Mesenchymal stem cell (in vitro differentiated cells and primary cell): ENCODE measurements around the gene DGKZ.

Experiments used
- DNase-seq: peaks from one replicate; pipeline ENCODE4 v3.0.0-alpha.2; 2013
- H2AFZ ChIP-seq: one replicate; pipeline ENCODE4 v1.6.1; 2013; ENCODE audit warnings: low read depth, mild to moderate bottlenecking, control low read depth, inconsistent platforms, low read length, moderate library complexity
- H2AK5ac ChIP-seq: 2 replicates; pipeline ENCODE4 v1.6.1; 2013; ENCODE audit warnings: low read length, moderate library complexity, mild to moderate bottlenecking, inconsistent platforms; ENCODE audit not compliant: severe bottlenecking
- H2BK120ac ChIP-seq: one replicate; pipeline ENCODE4 v1.6.1; 2013; ENCODE audit warnings: low read depth, mild to moderate bottlenecking, inconsistent platforms, low read length, moderate library complexity
- H2BK12ac ChIP-seq, 2 experiments: one replicate each; pipeline ENCODE4 v1.6.1; 2013; ENCODE audit warnings: inconsistent platforms in 2 of 2, low read length in 2 of 2, mild to moderate bottlenecking in 2 of 2, moderate library complexity in 2 of 2, control low read depth in 1 of 2
- H2BK15ac ChIP-seq: one replicate; pipeline ENCODE4 v1.6.1; 2013; ENCODE audit warnings: mild to moderate bottlenecking, low read depth, inconsistent platforms; ENCODE audit not compliant: poor library complexity, severe bottlenecking
- H2BK5ac ChIP-seq: 2 replicates; pipeline ENCODE4 v1.6.1; 2013; ENCODE audit warnings: low read depth, mild to moderate bottlenecking, low read length, control low read depth, inconsistent platforms; ENCODE audit not compliant: poor library complexity, severe bottlenecking
- H3K14ac ChIP-seq, 2 experiments: one replicate each; pipeline ENCODE4 v1.6.1; 2013; ENCODE audit warnings: inconsistent platforms in 2 of 2, low read length in 2 of 2, control low read depth in 1 of 2, mild to moderate bottlenecking in 1 of 2, moderate library complexity in 1 of 2
- H3K18ac ChIP-seq, 2 experiments: one replicate each; pipeline ENCODE4 v1.6.1; 2013; ENCODE audit warnings: inconsistent platforms in 2 of 2, low read length in 2 of 2, control low read depth in 1 of 2, low read depth in 1 of 2, mild to moderate bottlenecking in 1 of 2
- H3K23ac ChIP-seq, 2 experiments: one replicate each; pipeline ENCODE4 v1.6.1; 2013; ENCODE audit warnings: inconsistent platforms in 2 of 2, low read length in 2 of 2, mild to moderate bottlenecking in 2 of 2, moderate library complexity in 2 of 2, control low read depth in 1 of 2
- H3K27ac ChIP-seq: 2 replicates; pipeline ENCODE4 v1.5.1; 2013; ENCODE audit warnings: mild to moderate bottlenecking, moderate library complexity, low read length, control low read depth, inconsistent platforms; ENCODE audit not compliant: poor library complexity, severe bottlenecking
- H3K27me3 ChIP-seq, 2 experiments: 2 replicates each; pipeline versions ENCODE4 v1.6.1 to v1.7.0; 2013; ENCODE audit warnings: low read length in 2 of 2, mild to moderate bottlenecking in 2 of 2, moderate library complexity in 2 of 2, control low read depth in 1 of 2, inconsistent platforms in 1 of 2; ENCODE audit not compliant: control insufficient read depth in 1 of 2, insufficient read depth in 1 of 2
- H3K36me3 ChIP-seq, 2 experiments: 2 replicates each; pipeline versions ENCODE4 v1.6.1 to v1.7.0; 2013; ENCODE audit warnings: low read length in 2 of 2, control low read depth in 1 of 2, inconsistent platforms in 1 of 2, low read depth in 1 of 2, mild to moderate bottlenecking in 1 of 2; ENCODE audit not compliant: insufficient read depth in 2 of 2, control insufficient read depth in 1 of 2
- H3K4ac ChIP-seq, 2 experiments: one replicate each; pipeline ENCODE4 v1.6.1; 2013; ENCODE audit warnings: inconsistent platforms in 2 of 2, low read length in 2 of 2, mild to moderate bottlenecking in 2 of 2, moderate library complexity in 2 of 2, control low read depth in 1 of 2, low read depth in 1 of 2
- H3K4me1 ChIP-seq: 2 replicates; pipeline ENCODE4 v1.6.1; 2013; ENCODE audit warnings: low read depth, low read length, control low read depth; ENCODE audit not compliant: control insufficient read depth, insufficient read depth
- H3K4me2 ChIP-seq: 2 replicates; pipeline ENCODE4 v1.6.1; 2013; ENCODE audit warnings: low read length, mild to moderate bottlenecking, inconsistent platforms; ENCODE audit not compliant: poor library complexity, severe bottlenecking
- H3K4me3 ChIP-seq, 2 experiments: 2 replicates each; pipeline versions ENCODE4 v1.5.1 to v1.7.0; 2013; ENCODE audit warnings: low read length in 2 of 2, mild to moderate bottlenecking in 2 of 2, control low read depth in 1 of 2, low read depth in 1 of 2; ENCODE audit not compliant: insufficient read depth in 1 of 2
- H3K79me1 ChIP-seq: replicated peaks from 2 replicates; pipeline ENCODE4 v1.6.1; 2013; ENCODE audit warnings: mild to moderate bottlenecking, control low read depth, low read length, inconsistent platforms; ENCODE audit not compliant: poor library complexity, severe bottlenecking
- H3K9ac ChIP-seq: 2 replicates; pipeline ENCODE4 v1.7.0; 2013; ENCODE audit warnings: mild to moderate bottlenecking, low read length, moderate library complexity
- H3K9me3 ChIP-seq: 2 replicates; pipeline ENCODE4 v1.7.0; 2013; ENCODE audit warnings: mild to moderate bottlenecking, low read length; ENCODE audit not compliant: control insufficient read depth
- H4K8ac ChIP-seq: one replicate; pipeline ENCODE4 v1.6.1; 2013; ENCODE audit warnings: inconsistent platforms, mild to moderate bottlenecking, low read length, moderate library complexity
- H4K91ac ChIP-seq: one replicate; pipeline ENCODE4 v1.6.1; 2013; ENCODE audit warnings: mild to moderate bottlenecking, low read length, inconsistent platforms
- WGBS: methylation state at CpG from one replicate; pipeline ENCODE4 v1.1.7; 2013; ENCODE audit warnings: mixed read lengths; 5-methylcytosine and 5-hydroxymethylcytosine counted together

The DGKZ gene

DNA sequence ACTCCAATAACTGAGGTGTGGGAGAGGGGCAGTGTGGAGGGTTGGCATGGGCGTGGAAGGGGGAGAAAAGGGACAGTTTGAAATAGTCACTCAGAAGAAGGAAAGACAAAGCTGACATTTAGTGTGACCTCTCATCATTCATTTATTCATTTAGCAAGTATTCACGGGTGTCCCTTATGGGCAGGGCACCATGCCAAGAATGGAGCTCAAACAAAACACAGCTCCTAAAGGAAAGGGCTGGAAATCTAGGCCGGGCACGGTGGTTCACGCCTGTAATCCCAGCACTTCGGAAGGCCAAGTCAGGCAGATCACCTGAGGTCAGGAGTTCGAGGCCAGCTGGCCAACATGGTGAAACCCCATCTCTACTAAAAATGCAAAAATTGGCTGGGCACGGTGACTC is 19.4 kb upstream of the DGKZ start:
- H3K4me1 ChIP-seq, result peaks cover 9% of the 10 kb centered on the region
- no peak overlapping the region for H3K4me2 ChIP-seq
- H2AFZ ChIP-seq, result no peak overlapping the region
- no peak overlapping the region for H3K27ac ChIP-seq
- peaks cover 34 to 36% of the 10 kb centered on the region in 2 experiments for H3K27me3 ChIP-seq
- H3K79me1 ChIP-seq, result no peaks in the 10 kb centered on the region
- H2BK12ac ChIP-seq, result no peak overlapping the region
- H3K18ac ChIP-seq, result no peak overlapping the region
- no peak overlapping the region for H2BK15ac ChIP-seq
- H3K4ac ChIP-seq, result no peak overlapping the region
- H3K9ac ChIP-seq, result no peak overlapping the region
- no peak for DNase-seq
- no peak overlapping the region for H3K23ac ChIP-seq
- no peaks in the 10 kb centered on the region for H3K9me3 ChIP-seq
- H2AK5ac ChIP-seq, result no peak overlapping the region
- 76% methylated on average over 6 of the region's 8 CpGs for WGBS
- H3K36me3 ChIP-seq, result peaks cover 5 to 12% of the 10 kb centered on the region in 2 experiments
- H3K14ac ChIP-seq, result no peak overlapping the region
- H2BK5ac ChIP-seq, result no peak overlapping the region
- no peak overlapping the region for H2BK120ac ChIP-seq
- H4K91ac ChIP-seq, result no peak overlapping the region
- H4K8ac ChIP-seq, result no peak overlapping the region
- no peak overlapping the region for H3K4me3 ChIP-seq

DNA sequence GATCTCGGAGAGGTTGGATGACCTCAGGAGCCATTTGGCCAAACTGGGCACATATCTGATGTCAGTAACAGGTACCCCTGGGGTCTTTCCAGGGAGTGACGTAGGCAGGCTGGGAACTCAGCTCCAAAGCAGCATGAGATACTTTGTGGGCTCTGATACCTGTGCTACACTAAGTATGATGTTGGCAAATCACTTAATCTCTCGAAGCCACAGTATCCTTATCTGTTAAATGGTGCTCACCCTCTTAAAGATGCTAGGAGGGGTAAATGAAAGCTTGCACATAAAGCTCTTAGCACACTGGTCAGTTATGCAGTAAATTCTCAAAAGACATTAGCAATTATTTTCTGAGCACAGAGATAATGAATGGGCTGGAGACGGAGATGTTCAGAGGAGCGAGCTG is 17.1 kb upstream of the DGKZ start:
- Histone ChIP-seq H3K9me3 (no peaks in the 10 kb centered on the region), H3K23ac (no peak overlapping the region), H3K4me1 (peaks cover 15% of the 10 kb centered on the region), H2BK15ac (no peak overlapping the region), H2BK120ac (no peak overlapping the region), H3K14ac (no peak overlapping the region), H3K79me1 (no peaks in the 10 kb centered on the region), H3K27me3 (peaks cover 50 to 53% of the 10 kb centered on the region in 2 experiments), H2BK12ac (no peak overlapping the region), H3K18ac (no peak overlapping the region), H3K36me3 (peaks cover 0 to 6% of the 10 kb centered on the region in 2 experiments), H3K9ac (no peak overlapping the region), H2AFZ (no peak overlapping the region), H3K27ac (no peak overlapping the region), H3K4me2 (no peak overlapping the region), H3K4me3 (no peak overlapping the region), H2BK5ac (no peak overlapping the region), H2AK5ac (no peak overlapping the region), H3K4ac (no peak overlapping the region), H4K91ac (no peak overlapping the region), H4K8ac (no peak overlapping the region)
- 55% methylated on average over 5 of the region's 5 CpGs for whole genome bisulfite sequencing
- DNase-seq, result no peak

DNA sequence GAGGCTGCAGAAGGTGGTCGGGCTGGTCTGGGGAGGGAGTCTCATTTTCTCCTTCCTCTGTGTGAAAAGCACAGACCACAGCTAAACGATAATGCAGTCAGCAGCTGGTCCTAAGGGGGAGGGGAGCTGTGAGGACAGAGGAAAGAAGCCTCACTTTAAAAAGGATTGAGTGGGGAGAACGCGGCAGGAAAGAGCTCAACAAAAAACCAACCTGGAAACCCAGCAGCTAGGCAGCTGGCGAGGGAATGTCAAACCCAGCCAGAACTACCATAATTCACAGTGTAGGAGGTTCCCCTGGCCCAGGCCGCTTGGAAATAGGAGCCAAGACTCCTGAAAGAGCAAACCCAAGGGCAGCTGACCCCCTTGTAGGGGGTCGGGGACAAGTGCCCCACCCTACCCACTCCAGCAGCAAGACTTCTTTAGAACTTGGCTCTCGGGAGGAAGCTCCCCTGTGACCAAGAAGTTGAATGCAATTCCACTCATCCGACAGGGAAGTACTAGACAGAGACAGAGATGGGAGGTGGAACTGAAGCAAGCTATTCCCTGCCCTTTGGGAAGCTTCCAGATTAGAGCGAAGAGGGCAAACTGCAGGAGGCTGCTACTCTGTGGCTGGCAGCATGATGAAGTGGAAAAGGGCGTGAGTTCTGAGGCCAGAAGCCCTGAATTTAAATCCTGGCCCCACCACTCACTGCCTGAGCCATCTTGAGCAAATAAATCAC is 16.5 kb upstream of the DGKZ start:
- no peak overlapping the region for H3K27ac ChIP-seq
- no peak overlapping the region for H4K8ac ChIP-seq
- no peak overlapping the region for H2BK5ac ChIP-seq
- peak overlapping the region in 1 of 2 experiments; percentile 15 for H2BK12ac ChIP-seq
- H3K14ac ChIP-seq, result no peak overlapping the region
- H3K4me1 ChIP-seq, result peaks cover 18% of the 10 kb centered on the region
- no peak overlapping the region for H3K18ac ChIP-seq
- no peak overlapping the region for H2BK120ac ChIP-seq
- no peaks in the 10 kb centered on the region for H3K9me3 ChIP-seq
- DNase-seq, result peak; percentile 19
- no peak overlapping the region for H3K4ac ChIP-seq
- H3K79me1 ChIP-seq, result no peaks in the 10 kb centered on the region
- H3K36me3 ChIP-seq, result peaks cover 0 to 2% of the 10 kb centered on the region in 2 experiments
- H3K4me2 ChIP-seq, result no peak overlapping the region
- H2BK15ac ChIP-seq, result no peak overlapping the region
- H3K23ac ChIP-seq, result no peak overlapping the region
- no peak overlapping the region for H2AK5ac ChIP-seq
- no peak overlapping the region for H3K9ac ChIP-seq
- peaks cover 53% of the 10 kb centered on the region in 2 experiments for H3K27me3 ChIP-seq
- 20% methylated on average over 10 of the region's 11 CpGs for WGBS
- H2AFZ ChIP-seq, result no peak overlapping the region
- H4K91ac ChIP-seq, result no peak overlapping the region
- no peak overlapping the region for H3K4me3 ChIP-seq

DNA sequence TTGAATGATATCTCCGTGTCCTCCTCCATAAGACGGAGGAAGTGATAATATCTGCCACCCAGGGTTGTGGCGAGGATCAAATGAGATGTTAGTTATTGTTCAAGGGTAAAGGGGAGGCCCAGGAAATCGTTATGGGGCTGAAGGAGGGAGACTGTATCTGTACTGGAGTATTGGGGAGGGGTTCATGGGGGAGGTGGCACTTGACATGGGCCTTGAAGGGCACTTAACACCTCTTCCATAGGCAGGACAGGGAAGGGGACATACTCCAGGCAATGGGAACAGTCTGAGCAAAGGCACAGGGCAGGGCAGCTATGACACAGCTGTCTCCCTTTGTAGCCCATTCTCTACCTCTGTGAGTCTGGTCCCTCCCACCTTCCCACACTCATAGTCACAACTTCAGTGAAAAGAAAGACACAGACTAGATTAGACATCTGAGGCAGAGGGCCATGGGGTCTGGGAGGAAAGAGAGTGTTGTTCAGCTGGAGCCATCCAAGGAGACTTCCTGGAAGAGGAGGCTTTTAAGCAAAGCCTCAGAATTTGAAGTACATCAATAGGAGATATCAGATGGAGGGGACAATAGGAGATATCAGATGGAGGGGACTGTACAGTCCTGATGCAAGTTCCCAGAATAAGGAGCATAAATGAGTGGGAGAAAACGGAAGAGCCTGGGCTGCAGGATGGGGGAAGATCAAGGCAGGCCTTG is 15.8 kb upstream of the DGKZ start:
- Histone ChIP-seq H3K9me3 (no peaks in the 10 kb centered on the region), H3K27me3 (peaks cover 53 to 54% of the 10 kb centered on the region in 2 experiments), H3K4me3 (no peak overlapping the region), H3K18ac (peak overlapping the region in 1 of 2 experiments; percentile 35), H3K36me3 (no peaks in the 10 kb centered on the region), H3K79me1 (no peaks in the 10 kb centered on the region), H3K4ac (no peak overlapping the region), H2BK12ac (peak overlapping the region in 1 of 2 experiments; percentile 0), H2BK120ac (no peak overlapping the region), H3K23ac (peak overlapping the region in 1 of 2 experiments; percentile 47), H4K8ac (no peak overlapping the region), H3K14ac (no peak overlapping the region), H3K4me2 (no peak overlapping the region), H2BK5ac (no peak overlapping the region), H3K4me1 (peaks cover 23% of the 10 kb centered on the region), H2AFZ (no peak overlapping the region), H2BK15ac (no peak overlapping the region), H4K91ac (no peak overlapping the region), H3K27ac (no peak overlapping the region), H2AK5ac (no peak overlapping the region), H3K9ac (no peak overlapping the region)
- whole genome bisulfite sequencing, result 49% methylated on average over 5 of the region's 5 CpGs
- DNase-seq, result no peak
